T-helper 1 cell (primary cell): Measurements from ENCODE around the gene ARL8A.
"Not testable (repeated sequence)": the region's sequence is repeated elsewhere in the genome, so short reads cannot be mapped to it uniquely, and the experiment has no call there.

Source experiments
- DNase-seq, 5 donors: peaks; one replicate each; pipeline ENCODE4 v3.0.0-alpha.2; 2012 to 2020
- total RNA-seq, 4 donors: gene quantifications; one replicate each; lab custom pipeline; 2026; lab: John Stamatoyannopoulos, UW

Gene ARL8A
- 23.6 to 30.1 (median 26.2) reads per million in 4 donors for total RNA-seq

GRCh38 chr1:202144402-202145067 lies at the start of gene ARL8A:
TSS of gene ARL8A (minus strand) at chr1:202144737. CDS start at chr1:202144572, 165 bp downstream.
- peak; percentile 50 to 69 (median 58) for DNase-seq

GRCh38 chr1:202194328-202194648 lies 49.8 kb upstream of the ARL8A start:
- DNase-seq, result no peak

GRCh38 chr1:202193614-202194327 lies 49.2 kb upstream of the ARL8A start, which contains the start of gene LGR6:
TSS of gene LGR6 (plus strand) at chr1:202193799. CDS start at chr1:202193990, 191 bp downstream.
- no peak for DNase-seq

- peak in 3 of 5 donors; percentile 25 to 45 (median 37) for DNase-seq
Observed at GRCh38 chr1:202192770-202193613, 48.5 kb upstream of the ARL8A start.

GRCh38 chr1:202191391-202191790 lies 46.9 kb upstream of the ARL8A start:
- DNase-seq, result not testable (repeated sequence)

- DNase-seq, result no peak
Observed at GRCh38 chr1:202189918-202190715, 45.6 kb upstream of the ARL8A start.

GRCh38 chr1:202189001-202189790 lies 44.7 kb upstream of the ARL8A start:
- peak; percentile 48 to 75 (median 67) for DNase-seq

GRCh38 chr1:202187697-202188407 lies 43.3 kb upstream of the ARL8A start:
- no peak for DNase-seq

GRCh38 chr1:202187041-202187671 lies 42.6 kb upstream of the ARL8A start:
- DNase-seq, result no peak

GRCh38 chr1:202186327-202186726 lies 41.8 kb upstream of the ARL8A start:
- no peak for DNase-seq

- peak; percentile 42 to 62 (median 57) for DNase-seq
Observed at GRCh38 chr1:202184750-202185460, 40.4 kb upstream of the ARL8A start.

- no peak for DNase-seq
Observed at GRCh38 chr1:202182040-202182877, 37.7 kb upstream of the ARL8A start.

- no peak for DNase-seq
Observed at GRCh38 chr1:202181586-202181985, 37.0 kb upstream of the ARL8A start.

- DNase-seq, result not testable (repeated sequence)
Observed at GRCh38 chr1:202180751-202181139, 36.2 kb upstream of the ARL8A start.

GRCh38 chr1:202179828-202180750 lies 35.6 kb upstream of the ARL8A start:
- DNase-seq, result no peak

GRCh38 chr1:202176949-202177927 lies 32.7 kb upstream of the ARL8A start:
- DNase-seq, result no peak
